Breast epithelium (tissue), 4 donors: ENCODE measurements around the gene ELMOD3. TPM values are rescaled to one million over a fixed set of nuclear protein-coding genes. Genes with fewer than 3 reads are reported as not detected.
A peak's percentile ranks its signal among the peaks of the same experiment; 100 is the strongest.

Experiments
- DNase-seq, 2 donors: peaks; one replicate each; pipeline ENCODE4 v3.0.0-alpha.2; 2019; ENCODE audit warnings: low spot score in 2 of 2
- H3K27ac ChIP-seq, 2 donors: fragments of 200-600 bp; sonication (generic) in 1 of 2; one replicate each; pipeline ENCODE4 v1.5.1; 2016 to 2019; ENCODE audit warnings: mild to moderate bottlenecking in 1 of 2
- H3K27me3 ChIP-seq, 2 donors: fragments of 200-600 bp; sonication (generic) in 1 of 2; one replicate each; pipeline versions ENCODE4 v1.5.1 to v1.6.0; 2017 to 2019; ENCODE audit warnings: control low read depth in 1 of 2, mild to moderate bottlenecking in 1 of 2
- H3K36me3 ChIP-seq: fragments of 200-600 bp; one replicate; pipeline ENCODE4 v1.5.1; 2019
- H3K4me1 ChIP-seq, 2 donors: fragments of 200-600 bp; sonication (generic); one replicate each; pipeline ENCODE4 v1.5.1; 2016 to 2019; ENCODE audit warnings: control low read depth in 1 of 2
- H3K4me3 ChIP-seq, 3 donors: fragments of 200-600 bp; sonication (generic); 1 replicate in 2 of 3; 2 replicates in 1 of 3; pipeline ENCODE4 v1.5.1; 2016 to 2019; ENCODE audit warnings: mild to moderate bottlenecking in 3 of 3, moderate library complexity in 2 of 3
- H3K9me3 ChIP-seq, 2 donors: fragments of 200-600 bp; sonication (generic) in 1 of 2; one replicate each; pipeline ENCODE4 v1.5.1; 2016 to 2019; ENCODE audit warnings: control low read depth in 1 of 2
- CTCF ChIP-seq, 3 donors: fragments of 450-650 bp; IDR thresholded peaks; one replicate each; pipeline ENCODE4 v1.5.1; 2016 to 2017; ENCODE audit warnings: antibody characterized with exemption in 3 of 3, mild to moderate bottlenecking in 3 of 3, moderate library complexity in 3 of 3
- POLR2A ChIP-seq: fragments of 450-650 bp; IDR thresholded peaks from one replicate; pipeline ENCODE4 v1.6.1; 2016; ENCODE audit warnings: antibody characterized with exemption, mild to moderate bottlenecking, moderate library complexity
- POLR2AphosphoS5 ChIP-seq, 3 donors: sonication (generic); formaldehyde crosslinking; IDR thresholded peaks; one replicate each; pipeline ENCODE4 v1.6.1; 2017; ENCODE audit warnings: antibody characterized with exemption in 3 of 3
- intact Hi-C: fragments of 100-400 bp; cut with DNase I; formaldehyde crosslinking; loops from one replicate; pipeline ENCODE4 v1.15.1; 2023; ENCODE audit warnings: low total_unique reads
- total RNA-seq, 3 donors: library from RNA; depleted of rRNA; stranded (reverse); fragments of >200 nt; gene quantifications; one replicate each; pipeline ENCODE4 v1.1.0, GENCODE V29; 2016

ELMOD3 gene
- total RNA-seq, 3 donors from 2014 or later, result 42.9 to 149 (median 47.0) TPM

- peaks cover 0 to 6% of the 10 kb centered on the region in 2 donors for H3K4me1 ChIP-seq
- no peaks in the 10 kb centered on the region for H3K9me3 ChIP-seq
- peak within 1 kb of the TSS; percentile 69 to 92 (median 77) for H3K4me3 ChIP-seq
- no peaks in the 10 kb centered on the region for H3K27me3 ChIP-seq
- H3K36me3 ChIP-seq, result no peaks in the 10 kb centered on the region
- intact Hi-C loops, result no loop called here
- H3K27ac ChIP-seq, result peak within 1 kb of the TSS; percentile 95 to 99
- TF ChIP-seq POLR2A (peak; percentile 35), CTCF (IDR thresholded peaks at IDR 0.05) (no peak), POLR2AphosphoS5 (IDR thresholded peaks at IDR 0.05) (peak; percentile 51 to 76 (median 52))
- peak; percentile 77 to 80 for DNase-seq
Measured at GRCh38 chr2:85418132-85419008, 63.8 kb downstream of the ELMOD3 start, which contains the start of gene SH2D6. SH2D6 (plus strand) TSS chr2:85418714; CDS start chr2:85429466, 10,752 bp downstream.

GRCh38 chr2:85419009-85419675 is 64.6 kb downstream of the ELMOD3 start:
- Histone ChIP-seq H3K4me3 (peak overlapping the region; percentile 69 to 92 (median 77)), H3K9me3 (no peaks in the 10 kb centered on the region), H3K27me3 (no peaks in the 10 kb centered on the region), H3K36me3 (no peaks in the 10 kb centered on the region), H3K4me1 (peaks cover 0 to 6% of the 10 kb centered on the region in 2 donors), H3K27ac (peak overlapping the region; percentile 95 to 99)
- TF ChIP-seq POLR2A (no peak), POLR2AphosphoS5 (IDR thresholded peaks at IDR 0.05) (no peak), CTCF (IDR thresholded peaks at IDR 0.05) (no peak)
- intact Hi-C loops, result no loop called here
- no peak for DNase-seq

- H3K27ac ChIP-seq, result peak overlapping the region; percentile 95 to 99
- H3K4me3 ChIP-seq, result peak overlapping the region in 2 of 3 donors; percentile 19 to 48
- TF ChIP-seq CTCF (IDR thresholded peaks at IDR 0.05) (peak; percentile 100), POLR2A (no peak), POLR2AphosphoS5 (IDR thresholded peaks at IDR 0.05) (peak; percentile 71 to 83 (median 75))
- no peaks in the 10 kb centered on the region for H3K36me3 ChIP-seq
- peaks cover 0 to 6% of the 10 kb centered on the region in 2 donors for H3K4me1 ChIP-seq
- peak; percentile 76 to 91 for DNase-seq
- no peaks in the 10 kb centered on the region for H3K9me3 ChIP-seq
- intact Hi-C loops, result no loop called here
- H3K27me3 ChIP-seq, result no peaks in the 10 kb centered on the region
Measured at GRCh38 chr2:85420536-85421259, 66.1 kb downstream of the ELMOD3 start.

DNA sequence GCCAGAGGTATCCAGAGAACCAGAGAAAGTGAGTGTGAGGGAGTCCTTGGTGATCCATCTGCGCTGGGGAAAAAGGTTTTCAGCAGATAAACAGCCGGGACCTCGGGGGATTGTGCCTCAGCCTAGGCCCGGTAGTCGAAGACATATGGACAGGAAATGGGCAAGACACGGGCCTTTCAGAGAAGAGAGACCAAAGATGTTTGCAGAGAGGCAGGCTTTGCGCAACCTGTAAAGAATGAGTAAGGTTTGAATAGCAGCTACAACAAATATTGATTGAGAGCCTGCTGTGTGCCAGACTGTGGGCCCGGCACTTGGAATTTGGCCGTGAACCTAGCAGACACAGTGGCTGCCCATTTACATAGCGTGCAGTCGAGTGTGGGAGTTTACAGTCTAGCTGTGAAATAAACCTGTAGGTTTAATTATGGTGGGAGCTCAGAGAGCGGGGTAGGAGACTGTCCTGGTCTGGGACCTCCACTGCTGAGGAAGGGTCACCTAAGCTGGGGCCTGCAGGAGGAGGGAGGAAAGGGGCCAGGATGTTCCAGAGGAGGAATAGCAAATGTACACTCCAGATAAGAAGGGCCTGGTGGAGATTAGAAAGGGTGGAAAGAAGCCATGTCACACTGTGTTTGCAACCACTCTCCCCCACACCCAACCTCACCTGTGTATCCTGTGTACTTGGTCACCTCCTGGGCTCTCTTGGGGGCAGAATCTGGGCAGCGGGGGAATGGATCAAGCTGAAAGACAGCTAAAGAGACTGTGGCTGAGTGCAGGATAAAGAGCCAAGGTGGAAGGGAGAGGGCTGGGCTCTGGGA is 66.9 kb downstream of the ELMOD3 start:
- peak; percentile 49 to 71 for DNase-seq
- H3K4me1 ChIP-seq, result peaks cover 0 to 6% of the 10 kb centered on the region in 2 donors
- intact Hi-C loops, result no loop called here

More for the DNA sequence above, 66.9 kb downstream of the ELMOD3 start:
- Histone ChIP-seq H3K27me3 (no peaks in the 10 kb centered on the region), H3K27ac (peak overlapping the region; percentile 95 to 99), H3K36me3 (no peaks in the 10 kb centered on the region), H3K9me3 (no peaks in the 10 kb centered on the region), H3K4me3 (peak overlapping the region in 1 of 3 donors; percentile 48)
- no peak for TF ChIP-seq POLR2A
- TF ChIP-seq POLR2AphosphoS5 (IDR thresholded peaks at IDR 0.05), result no peak
- no peak for TF ChIP-seq CTCF (IDR thresholded peaks at IDR 0.05)
